Stimulated activated CD4-positive, alpha-beta T cell treated with anti-CD3 and anti-CD28 coated beads, Interleukin-1b, Interleukin-23, amount 100 ng/mL, for 1 hour (primary cell): Measurements from ENCODE around the gene OR10T2.
"Not testable (repeated sequence)": the region's sequence is repeated elsewhere in the genome, so short reads cannot be mapped to it uniquely, and the experiment has no call there.

Experiments
- DNase-seq, 2 donors: peaks; one replicate each; pipeline ENCODE4 v3.0.0-alpha.2; 2020; ENCODE audit warnings: low read depth in 2 of 2

OR10T2 gene, protein sequence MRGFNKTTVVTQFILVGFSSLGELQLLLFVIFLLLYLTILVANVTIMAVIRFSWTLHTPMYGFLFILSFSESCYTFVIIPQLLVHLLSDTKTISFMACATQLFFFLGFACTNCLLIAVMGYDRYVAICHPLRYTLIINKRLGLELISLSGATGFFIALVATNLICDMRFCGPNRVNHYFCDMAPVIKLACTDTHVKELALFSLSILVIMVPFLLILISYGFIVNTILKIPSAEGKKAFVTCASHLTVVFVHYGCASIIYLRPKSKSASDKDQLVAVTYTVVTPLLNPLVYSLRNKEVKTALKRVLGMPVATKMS

DNA sequence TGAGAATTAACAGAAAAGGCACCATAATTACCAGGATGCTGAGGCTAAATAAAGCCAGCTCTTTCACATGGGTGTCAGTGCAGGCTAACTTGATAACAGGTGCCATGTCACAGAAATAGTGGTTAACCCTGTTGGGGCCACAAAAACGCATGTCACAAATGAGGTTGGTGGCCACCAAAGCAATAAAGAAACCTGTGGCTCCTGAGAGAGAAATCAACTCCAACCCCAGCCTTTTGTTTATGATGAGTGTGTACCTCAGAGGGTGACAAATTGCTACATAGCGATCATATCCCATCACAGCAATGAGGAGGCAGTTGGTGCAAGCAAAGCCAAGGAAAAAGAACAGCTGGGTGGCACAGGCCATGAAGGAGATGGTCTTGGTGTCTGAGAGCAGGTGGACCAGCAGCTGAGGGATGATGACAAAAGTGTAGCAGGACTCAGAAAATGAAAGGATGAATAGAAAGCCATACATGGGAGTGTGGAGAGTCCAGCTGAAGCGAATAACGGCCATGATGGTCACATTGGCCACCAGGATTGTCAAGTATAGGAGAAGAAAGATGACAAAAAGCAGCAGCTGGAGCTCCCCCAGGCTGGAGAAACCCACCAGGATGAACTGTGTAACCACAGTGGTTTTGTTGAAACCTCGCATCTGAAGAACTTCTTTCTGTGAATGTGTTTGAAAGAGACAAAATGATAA is at the start of gene OR10T2:
OR10T2 (minus strand) TSS at position 649 of the 697 bp plus-strand sequence; CDS start at position 649, 0 bp downstream.
- no peak for DNase-seq

DNA sequence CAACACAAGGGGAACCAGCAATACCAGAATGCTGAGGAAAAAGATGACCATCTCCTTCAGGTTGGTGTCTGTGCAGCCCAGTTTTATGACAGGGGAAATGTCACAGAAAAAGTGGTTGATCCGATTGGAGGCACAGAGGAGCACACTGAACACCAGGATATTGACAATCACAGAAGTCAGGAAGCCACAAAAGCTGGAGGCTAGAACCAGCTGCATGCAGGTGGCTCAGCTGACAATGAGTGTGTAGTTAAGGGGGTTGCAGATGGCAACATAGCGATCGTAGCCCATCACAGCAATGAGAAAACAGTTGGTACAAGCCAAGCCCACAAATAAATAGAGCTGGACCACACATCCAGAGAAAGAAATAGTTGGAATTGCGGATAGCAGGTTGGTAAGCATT is 46.1 kb upstream of the OR10T2 start:
- DNase-seq = no peak

DNA sequence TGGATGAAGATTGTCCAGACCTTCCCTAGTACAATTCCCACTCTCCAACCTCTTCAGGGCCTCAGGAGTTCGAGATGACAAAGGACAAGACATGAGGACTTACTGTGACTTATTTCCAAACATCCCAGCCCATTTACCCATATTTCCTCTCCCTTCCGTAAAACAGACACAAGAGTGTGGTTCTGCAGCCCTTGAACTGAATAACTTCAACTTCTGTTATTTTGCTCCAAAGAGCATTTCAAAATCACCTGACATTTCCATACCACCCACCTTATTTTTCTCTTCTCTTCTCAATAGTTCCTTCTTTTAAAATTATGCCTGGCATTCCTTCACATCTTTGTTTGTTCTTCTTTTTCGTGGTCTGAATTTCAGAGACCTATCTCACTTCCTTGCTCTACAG is 35.5 kb upstream of the OR10T2 start:
- no peak for DNase-seq

DNA sequence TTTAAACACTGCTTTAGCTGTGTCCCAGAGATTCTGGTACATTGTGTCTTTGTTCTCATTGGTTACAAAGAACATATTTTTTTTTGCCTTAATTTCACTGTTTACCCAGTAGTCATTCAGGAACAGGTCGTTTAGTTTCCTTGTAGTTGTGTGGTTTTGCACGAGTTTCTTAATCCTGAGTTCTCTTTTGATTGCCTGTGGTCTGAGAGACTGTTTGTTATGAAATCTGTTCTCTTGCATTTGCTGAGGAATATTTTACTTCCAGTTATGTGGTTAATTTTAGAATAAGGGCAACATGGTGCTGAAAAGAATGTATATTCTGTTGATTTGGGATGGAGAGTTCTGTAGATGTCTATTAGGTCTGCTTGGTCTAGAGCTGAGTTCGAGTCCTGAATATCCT is 30.9 kb upstream of the OR10T2 start:
- DNase-seq = not testable (repeated sequence)

DNA sequence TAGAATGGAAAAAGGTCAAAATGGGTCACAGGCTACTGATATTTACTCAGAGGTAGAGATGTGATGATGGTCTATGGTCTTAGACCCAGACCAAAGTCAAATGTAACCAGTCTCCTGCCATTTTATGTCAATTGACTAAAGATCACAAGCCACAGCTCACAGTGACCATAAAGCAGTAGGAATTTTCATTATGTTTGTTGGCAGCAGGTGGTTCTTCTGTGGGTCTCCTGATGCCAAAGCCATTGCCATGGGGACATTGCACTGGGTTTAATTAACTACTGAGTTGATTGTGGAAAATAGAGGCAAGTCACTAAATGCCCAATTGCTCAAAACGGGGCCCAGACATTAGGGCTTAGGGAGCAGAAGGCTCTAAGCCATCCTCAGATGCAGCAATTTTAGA is 26.9 kb upstream of the OR10T2 start, which contains the start of gene OR10K2:
OR10K2 (minus strand) TSS at position 101 of the 400 bp plus-strand sequence. CDS start 5,371 bp downstream, outside the sequence.
- no peak for DNase-seq

DNA sequence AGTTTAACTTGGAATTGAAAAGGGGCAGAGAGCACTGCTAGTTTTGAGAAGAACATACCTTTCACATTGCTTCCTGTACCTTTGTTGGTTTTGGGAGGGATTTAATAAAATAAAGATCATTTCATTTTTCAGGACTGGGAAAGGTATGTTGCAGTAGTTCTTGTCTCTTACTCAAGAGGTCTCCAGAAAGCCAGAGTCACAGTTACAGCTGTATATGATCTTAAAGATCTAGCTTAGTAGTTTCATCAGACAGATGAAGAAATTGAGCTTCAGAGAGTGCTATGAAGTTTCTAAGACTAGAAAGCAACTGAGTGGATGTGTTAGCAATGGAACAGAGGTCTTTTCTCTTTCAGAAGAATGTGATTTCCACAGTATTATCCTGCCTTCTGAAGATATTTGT is 25.8 kb upstream of the OR10T2 start:
- DNase-seq = no peak

DNA sequence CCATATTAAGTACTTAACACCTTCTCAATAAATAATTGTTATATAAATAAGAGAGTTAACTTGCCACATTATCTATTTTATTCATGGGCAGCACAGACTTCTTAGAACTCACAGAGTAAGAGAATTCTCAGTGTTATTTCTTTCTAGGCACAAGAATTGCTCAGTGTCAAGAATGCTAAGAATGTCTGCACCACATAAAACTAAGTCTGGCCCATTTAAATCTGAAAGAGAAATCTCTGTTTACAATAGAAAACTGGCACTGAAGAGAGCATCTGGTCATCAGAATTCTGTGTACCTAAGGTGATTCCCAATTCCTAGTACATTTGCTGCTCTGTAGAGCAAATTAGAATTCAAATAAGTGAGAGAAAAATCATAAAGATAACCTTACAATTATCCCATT is 22.9 kb upstream of the OR10T2 start:
- DNase-seq = no peak

DNA sequence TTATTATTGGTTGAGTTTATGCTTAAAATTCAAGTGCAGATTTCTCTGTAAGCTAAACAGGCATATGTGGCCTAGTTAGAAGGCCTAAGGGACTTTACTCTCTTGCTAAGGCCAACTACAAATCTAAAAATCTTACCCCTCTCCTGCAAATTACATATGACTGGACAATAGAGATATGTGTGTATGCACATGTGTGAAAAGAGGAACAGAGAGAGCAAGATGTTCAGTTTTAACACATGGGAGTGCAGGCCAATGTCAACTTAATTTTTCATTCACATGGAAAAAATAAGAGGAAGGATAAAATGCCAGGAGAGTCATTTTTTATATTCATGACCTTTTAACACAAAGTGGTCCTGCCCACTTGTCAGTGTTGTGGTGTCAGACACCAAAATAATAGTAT is 18.3 kb upstream of the OR10T2 start:
- no peak for DNase-seq

DNA sequence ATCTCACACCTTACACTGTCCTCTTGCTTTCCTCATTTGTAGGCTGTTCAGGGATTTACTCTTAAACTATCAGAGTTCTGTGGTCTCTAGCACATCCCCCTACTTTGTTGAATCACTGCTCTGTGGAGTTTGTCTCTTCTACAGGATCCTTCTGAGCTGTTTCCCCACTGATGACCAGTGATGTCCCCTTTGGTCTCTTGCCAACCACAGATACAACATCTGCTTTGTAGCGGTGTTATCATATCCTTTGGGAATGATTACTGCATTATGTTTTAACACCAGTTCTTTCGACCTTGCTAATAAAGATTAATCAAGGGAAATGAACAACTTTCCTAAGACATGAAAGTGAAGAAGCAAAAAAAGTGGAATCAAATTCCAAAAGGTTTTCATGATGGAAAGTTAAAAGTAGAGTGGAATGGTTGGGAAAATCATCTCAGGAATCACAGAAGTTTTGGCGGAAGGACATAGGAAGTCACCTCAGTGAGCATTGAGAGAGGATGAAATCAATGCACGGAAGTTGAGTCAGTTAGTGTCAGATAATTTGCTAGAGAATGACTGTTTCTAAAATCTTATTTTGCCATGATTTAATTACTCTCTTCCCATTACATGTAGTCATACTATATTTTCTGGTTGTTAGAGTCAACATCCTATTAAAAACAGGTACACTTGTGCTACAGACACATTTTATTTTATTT is 15.5 kb upstream of the OR10T2 start:
- DNase-seq = no peak

DNA sequence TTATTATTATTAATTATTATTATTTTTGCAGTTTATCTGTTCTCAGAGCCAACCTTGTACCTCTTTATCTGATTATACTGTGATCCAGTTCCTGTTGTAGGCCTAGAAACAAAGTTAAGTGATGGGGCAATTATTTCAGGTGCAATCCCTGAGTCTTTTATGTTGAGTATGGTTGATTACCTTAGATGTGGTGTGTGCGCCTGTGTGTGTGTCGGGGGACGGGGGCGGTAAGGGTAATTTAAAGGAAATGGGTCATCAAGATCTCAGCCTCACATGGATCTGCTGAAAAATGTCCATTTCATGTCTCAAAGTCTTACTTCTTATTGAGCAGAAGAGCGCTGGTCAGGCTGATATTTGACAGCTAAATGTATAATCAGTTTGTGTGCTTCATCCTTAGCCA is 7.8 kb upstream of the OR10T2 start:
- DNase-seq = no peak

DNA sequence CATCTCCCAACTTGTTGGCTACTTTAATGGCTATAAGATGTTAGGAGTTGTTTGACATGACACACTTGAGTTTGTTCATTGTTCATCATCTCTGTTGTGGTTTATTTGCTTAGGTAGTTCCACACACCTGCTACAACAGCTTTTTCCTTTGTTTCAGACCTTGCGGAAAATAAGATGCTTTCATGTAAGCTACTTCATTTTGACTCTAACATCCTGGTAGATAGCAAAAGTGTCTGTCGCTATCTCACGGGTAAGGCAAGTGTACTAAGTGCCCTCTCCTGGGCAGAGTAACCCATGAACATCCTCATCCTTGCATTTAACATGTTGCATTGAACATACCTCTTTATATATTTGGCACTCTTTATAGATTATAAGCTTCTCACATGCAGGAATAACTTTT is 1.6 kb upstream of the OR10T2 start:
- no peak for DNase-seq

DNA sequence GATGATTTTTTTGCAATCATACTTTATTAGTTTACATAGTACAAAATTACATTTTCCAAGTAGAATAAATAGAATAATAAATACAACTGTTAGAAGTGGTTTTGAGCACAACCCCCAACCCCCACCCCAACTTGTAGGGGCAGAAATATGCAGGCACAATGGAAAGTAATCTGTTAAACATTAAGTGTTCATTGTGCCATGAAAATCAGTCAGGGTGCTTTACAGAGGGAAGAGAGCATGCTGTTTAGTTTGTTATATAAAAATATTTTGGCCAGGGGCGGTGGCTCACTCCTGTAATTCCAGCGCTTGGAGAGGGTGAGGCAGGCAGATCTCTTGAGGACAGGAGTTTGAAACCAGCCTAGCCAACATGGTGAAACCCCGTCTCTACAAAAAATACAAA is 2.6 kb downstream of the OR10T2 start:
- DNase-seq = no peak

DNA sequence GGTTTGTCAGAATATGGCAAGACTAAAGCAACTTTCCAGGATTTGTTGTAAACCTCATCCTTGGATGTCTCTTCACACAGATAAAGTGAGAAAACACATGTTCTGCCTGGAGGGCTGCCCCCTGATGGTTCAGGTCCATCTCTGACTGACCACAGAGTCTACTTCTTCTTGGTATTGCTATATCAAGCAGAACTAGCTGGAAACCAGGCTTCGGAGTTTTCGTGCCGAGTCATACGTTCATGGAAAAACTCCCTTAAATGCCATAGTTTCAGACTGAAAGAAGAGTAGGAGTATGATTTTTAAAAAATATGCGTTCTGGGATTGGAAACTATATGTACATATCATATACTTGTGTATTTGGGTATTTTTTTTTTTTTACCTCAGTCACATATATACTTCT is 5.8 kb downstream of the OR10T2 start:
- DNase-seq = no peak

DNA sequence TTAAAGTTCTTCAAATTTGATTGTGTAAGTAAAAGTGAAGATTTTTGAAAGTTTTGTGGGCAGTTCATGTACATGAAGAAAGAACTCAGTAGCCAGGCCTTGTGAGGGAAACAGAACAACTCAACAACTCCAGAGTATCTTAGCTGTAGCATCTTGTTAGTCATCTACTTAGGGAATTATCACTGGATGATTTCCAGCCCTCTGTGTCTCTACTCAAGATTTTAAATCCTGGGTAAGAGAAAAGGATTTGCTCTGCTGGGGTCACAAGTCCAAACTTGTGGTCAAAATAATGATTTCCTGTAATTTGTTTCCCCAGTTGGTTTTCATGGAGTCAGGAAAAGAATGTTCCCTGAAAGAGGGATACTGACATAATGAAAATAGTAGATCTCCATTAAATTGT is 8.2 kb downstream of the OR10T2 start:
- DNase-seq = no peak

DNA sequence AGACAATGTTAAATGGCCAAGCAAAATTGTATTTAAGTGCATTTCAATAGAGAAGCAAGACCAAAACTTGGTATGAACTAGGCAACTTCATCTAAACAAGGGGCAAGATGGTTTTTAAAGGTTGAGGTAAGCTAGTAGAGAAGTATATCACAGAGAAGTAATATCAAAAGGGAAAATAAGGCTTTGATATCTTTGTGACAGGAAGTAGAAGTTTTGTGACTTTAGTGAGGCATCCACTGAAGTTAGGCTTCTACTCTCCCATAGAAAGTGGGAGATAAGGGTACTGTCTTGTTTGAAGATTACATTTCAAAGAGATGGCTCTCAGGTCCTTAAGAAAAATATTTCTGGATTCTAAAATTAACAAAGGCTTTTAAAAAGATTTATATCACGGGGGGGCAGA is 8.9 kb downstream of the OR10T2 start:
- DNase-seq = no peak

DNA sequence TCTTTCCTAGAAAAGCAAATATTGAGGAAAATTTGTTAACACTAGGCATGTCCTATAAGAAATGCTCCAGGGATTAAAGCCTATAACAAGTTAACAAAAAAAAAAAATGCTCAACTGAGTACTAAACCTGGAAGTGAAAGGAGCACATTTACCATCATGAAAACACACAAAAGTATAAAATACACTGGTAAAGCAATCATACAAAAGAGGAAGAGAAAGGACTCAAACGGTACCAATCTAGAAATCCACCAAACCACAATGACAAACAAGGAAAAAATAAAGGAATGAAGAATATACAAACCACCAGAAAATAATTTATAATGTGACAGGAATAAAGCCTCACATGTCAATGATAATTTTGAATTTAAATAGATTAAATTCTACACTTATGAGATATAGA is 24.4 kb downstream of the OR10T2 start:
- no peak for DNase-seq

DNA sequence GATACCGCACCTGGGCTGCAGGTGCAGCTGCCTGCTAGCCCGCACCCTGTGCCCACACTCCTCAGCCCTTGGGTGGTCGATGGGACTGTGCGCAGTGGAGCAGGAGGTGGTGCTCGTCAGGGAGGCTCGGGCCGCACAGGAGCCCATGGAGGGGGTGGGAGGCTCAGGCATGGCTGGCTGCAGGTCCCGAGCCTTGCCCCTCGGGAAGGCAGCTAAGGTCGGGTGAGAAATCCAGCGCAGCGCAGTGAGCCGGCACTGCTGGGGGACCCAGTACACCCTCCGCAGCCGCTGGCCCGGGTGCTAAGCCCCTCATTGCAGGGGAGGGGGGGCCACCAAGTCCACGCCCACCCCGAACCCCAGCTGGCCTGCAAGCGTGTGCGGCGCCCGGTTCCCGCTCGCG is 25.2 kb downstream of the OR10T2 start:
- not testable (repeated sequence) for DNase-seq

DNA sequence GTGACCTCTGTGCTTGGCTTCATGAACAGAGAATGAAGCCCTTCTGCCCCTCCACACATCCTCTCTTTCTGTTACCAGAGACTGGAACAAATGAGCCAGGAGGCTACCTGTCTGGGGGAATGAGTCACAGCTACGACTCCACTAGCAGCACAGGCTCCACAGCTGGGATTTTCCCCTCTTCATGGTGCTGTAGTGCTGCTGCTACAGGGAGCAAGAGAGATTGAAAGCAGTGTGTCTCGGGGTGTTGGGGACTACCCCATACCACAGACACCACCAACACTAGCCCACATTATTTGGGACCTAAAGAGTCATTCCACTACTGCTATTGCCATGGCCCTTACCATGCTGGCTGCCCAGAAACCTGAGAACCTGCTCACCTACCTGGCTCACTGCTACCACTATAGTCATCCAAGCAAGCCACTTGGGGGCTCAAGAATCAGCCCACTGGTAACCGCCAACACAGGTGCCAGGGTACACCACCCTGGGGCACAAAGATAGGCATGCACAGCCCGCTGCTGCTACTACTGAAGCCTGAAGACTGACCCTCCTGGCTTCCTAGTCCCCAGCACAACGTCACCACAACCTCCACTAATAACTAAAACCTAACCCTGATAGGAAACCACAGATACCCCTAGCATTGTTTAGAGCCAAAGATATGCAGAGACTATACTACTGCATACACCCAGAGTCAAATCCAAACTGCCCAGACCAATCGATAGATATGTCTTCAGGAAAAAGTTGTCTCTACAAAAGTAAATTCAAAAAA is 27.9 kb downstream of the OR10T2 start:
- no peak for DNase-seq

DNA sequence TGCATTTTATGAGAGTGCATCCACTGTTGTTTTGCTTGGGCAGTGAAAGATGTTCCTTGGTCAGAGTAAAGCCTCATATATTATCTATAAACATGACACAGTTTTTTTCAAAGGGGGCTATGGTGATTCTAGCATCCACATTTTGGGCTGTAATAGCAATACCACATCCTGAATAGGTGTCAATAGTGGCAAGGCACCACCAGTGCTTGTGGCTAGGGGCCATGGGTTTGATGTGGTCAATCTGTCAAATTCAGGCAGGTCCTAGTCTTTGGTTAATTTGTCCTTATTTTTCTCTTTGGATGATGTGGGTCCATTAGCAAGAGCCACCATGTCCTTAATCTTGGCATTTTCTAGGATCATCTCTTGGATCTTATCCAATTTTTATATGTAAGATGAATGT is 32.5 kb downstream of the OR10T2 start:
- DNase-seq = no peak

DNA sequence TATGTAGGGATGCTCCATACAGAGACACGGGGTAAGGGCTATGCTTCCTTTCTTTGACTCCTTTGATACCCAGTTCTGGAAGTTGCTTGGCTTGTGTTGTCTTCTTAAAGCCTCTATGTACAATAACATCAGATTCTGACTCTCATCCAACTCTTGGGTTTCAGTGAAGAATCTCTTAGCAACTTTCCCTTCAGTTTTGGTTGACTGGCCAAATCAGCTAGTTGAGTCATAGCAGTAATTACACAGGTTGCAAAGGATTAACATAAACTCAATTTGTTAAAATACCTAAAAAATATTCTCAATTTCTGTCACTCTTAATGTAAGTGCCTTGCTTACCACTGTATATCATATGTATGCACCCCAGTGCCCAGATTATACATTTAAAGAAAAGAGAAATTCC is 36.3 kb downstream of the OR10T2 start:
- no peak for DNase-seq

DNA sequence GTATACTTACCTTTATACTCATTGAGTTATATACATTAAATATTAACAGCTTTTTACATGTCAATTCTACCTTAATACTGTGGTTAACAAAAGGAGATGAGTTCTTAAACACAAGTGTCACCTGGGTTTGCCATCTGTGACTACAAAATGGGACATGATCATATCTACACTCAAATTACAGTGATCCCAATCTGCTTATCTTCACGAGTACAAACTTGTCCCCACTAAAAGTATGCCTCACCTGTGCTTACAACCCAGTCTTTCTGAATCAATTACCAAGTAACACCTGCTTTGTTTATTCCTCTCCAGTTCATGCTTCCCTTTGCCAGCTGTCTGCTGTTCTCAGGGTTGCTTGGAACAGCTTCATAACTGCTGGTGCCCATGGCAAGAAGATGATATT is 36.8 kb downstream of the OR10T2 start:
- no peak for DNase-seq

DNA sequence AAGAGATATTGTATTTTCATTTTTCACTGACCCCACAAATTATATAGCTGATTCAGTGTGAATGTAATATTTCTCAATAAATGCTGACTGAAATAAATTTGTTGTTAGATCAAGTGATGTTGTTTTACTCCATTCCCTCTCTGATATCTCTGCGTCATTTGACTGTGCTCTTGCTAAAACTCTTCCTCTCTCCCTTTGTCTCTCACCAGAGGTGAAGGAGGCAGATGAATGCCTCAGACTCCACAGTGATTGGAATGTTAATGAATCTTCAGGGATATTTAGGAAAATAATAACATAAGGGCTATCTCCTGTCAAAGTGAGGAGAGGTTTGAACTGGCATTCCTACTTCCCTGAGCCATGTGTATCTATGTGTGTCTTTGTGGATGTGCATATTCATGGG is 41.8 kb downstream of the OR10T2 start:
- no peak for DNase-seq
